ENCODE results near the gene FAM124A. TPM values are rescaled to one million over a fixed set of nuclear protein-coding genes. Genes with fewer than 3 reads are reported as not detected.

FAM124A gene
- total RNA-seq, 4 donors from 2014 or later = 1.9 to 17.7 (median 2.7) TPM

- in situ Hi-C loops (cut with MboI; ENCODE audit: low pct_ligation_motif_present in 1 of 4, low pct_unique_long_range_greater_than_20kb in 1 of 4, low sequenced_read_pairs in 3 of 4) = no loop called here
- Histone ChIP-seq H3K27me3 (no peaks in the 10 kb centered on the region), H3K27ac (no peak overlapping the region), H3K4me3 (no peak overlapping the region), H3K9me3 (no peaks in the 10 kb centered on the region), H3K36me3 (no peaks in the 10 kb centered on the region), H3K4me1 (no peaks in the 10 kb centered on the region)
- WGBS, 2 donors (ENCODE audit: low coverage in 1 of 2) = 84 to 100% methylated on average over 1 to 2 of the region's 2 CpGs
- no peak for DNase-seq
- no peak for TF ChIP-seq POLR2A (IDR thresholded peaks at IDR 0.05)
- no peak for TF ChIP-seq POLR2AphosphoS5 (IDR thresholded peaks at IDR 0.05)
- no peak for TF ChIP-seq CTCF (IDR thresholded peaks at IDR 0.05)
- no peak for TF ChIP-seq EP300 (IDR thresholded peaks at IDR 0.05; ENCODE audit: low read depth)
- intact Hi-C loops (cut with DNase I; ENCODE audit: low total_unique reads) = no loop called here
Observed at GRCh38 chr13:51318015-51318414, 95.8 kb downstream of the FAM124A start.

GRCh38 chr13:51318876-51319275 is 96.7 kb downstream of the FAM124A start:
- Histone ChIP-seq H3K4me1 (no peaks in the 10 kb centered on the region), H3K4me3 (no peak overlapping the region), H3K36me3 (no peaks in the 10 kb centered on the region), H3K9me3 (no peaks in the 10 kb centered on the region), H3K27ac (no peak overlapping the region), H3K27me3 (no peaks in the 10 kb centered on the region)
- WGBS, 2 donors (ENCODE audit: low coverage in 1 of 2) = 69% methylated on average over 3 of the region's 3 CpGs; no CpG with 5 or more reads in 1 of the 2 donors
- in situ Hi-C loops (cut with MboI; ENCODE audit: low pct_ligation_motif_present in 1 of 4, low pct_unique_long_range_greater_than_20kb in 1 of 4, low sequenced_read_pairs in 3 of 4) = no loop called here
- TF ChIP-seq POLR2AphosphoS5 (IDR thresholded peaks at IDR 0.05) (no peak), CTCF (IDR thresholded peaks at IDR 0.05) (no peak), EP300 (IDR thresholded peaks at IDR 0.05; ENCODE audit: low read depth) (no peak), POLR2A (IDR thresholded peaks at IDR 0.05) (no peak)
- no peak for DNase-seq
- intact Hi-C loops (cut with DNase I; ENCODE audit: low total_unique reads) = no loop called here

- 75 to 77% methylated on average over 2 of the region's 2 CpGs for WGBS, 2 donors (ENCODE audit: low coverage in 1 of 2)
- Histone ChIP-seq H3K4me3 (no peak overlapping the region), H3K36me3 (no peaks in the 10 kb centered on the region), H3K27me3 (no peaks in the 10 kb centered on the region), H3K4me1 (no peaks in the 10 kb centered on the region), H3K9me3 (no peaks in the 10 kb centered on the region), H3K27ac (no peak overlapping the region)
- in situ Hi-C loops (cut with MboI; ENCODE audit: low pct_ligation_motif_present in 1 of 4, low pct_unique_long_range_greater_than_20kb in 1 of 4, low sequenced_read_pairs in 3 of 4) (no loop called here), intact Hi-C loops (cut with DNase I; ENCODE audit: low total_unique reads) (no loop called here)
- TF ChIP-seq POLR2A (IDR thresholded peaks at IDR 0.05) (no peak), EP300 (IDR thresholded peaks at IDR 0.05; ENCODE audit: low read depth) (no peak), CTCF (IDR thresholded peaks at IDR 0.05) (no peak), POLR2AphosphoS5 (IDR thresholded peaks at IDR 0.05) (no peak)
- no peak for DNase-seq
Observed at GRCh38 chr13:51321836-51322235, 99.6 kb downstream of the FAM124A start.

- no peak for DNase-seq
- no peak for TF ChIP-seq CTCF (IDR thresholded peaks at IDR 0.05)
- TF ChIP-seq EP300 (IDR thresholded peaks at IDR 0.05; ENCODE audit: low read depth) = no peak
- no peak for TF ChIP-seq POLR2AphosphoS5 (IDR thresholded peaks at IDR 0.05)
- TF ChIP-seq POLR2A (IDR thresholded peaks at IDR 0.05) = no peak
- intact Hi-C loops (cut with DNase I; ENCODE audit: low total_unique reads) (no loop called here), in situ Hi-C loops (cut with MboI; ENCODE audit: low pct_ligation_motif_present in 1 of 4, low pct_unique_long_range_greater_than_20kb in 1 of 4, low sequenced_read_pairs in 3 of 4) (no loop called here)
- Histone ChIP-seq H3K27me3 (no peaks in the 10 kb centered on the region), H3K36me3 (no peaks in the 10 kb centered on the region), H3K4me3 (no peak overlapping the region), H3K27ac (no peak overlapping the region), H3K4me1 (no peaks in the 10 kb centered on the region), H3K9me3 (no peaks in the 10 kb centered on the region)
- WGBS, 2 donors (ENCODE audit: low coverage in 1 of 2) = 97% methylated on average over 3 of the region's 3 CpGs; no CpG with 5 or more reads in 1 of the 2 donors
Observed at GRCh38 chr13:51322826-51323225, 100.6 kb downstream of the FAM124A start.

Data from transverse colon (tissue), 4 donors.